HG03469 (cell line): ENCODE measurements around the gene ASZ1.

Experiments used
- ATAC-seq: cut with Tn5 transposase; IDR thresholded peaks from one replicate; pipeline ENCODE4 v1.9.1; 2021; ENCODE audit warnings: mild to moderate bottlenecking, moderate library complexity, moderate number of reproducible peaks; ENCODE audit not compliant: unreplicated experiment

The ASZ1 gene

DNA sequence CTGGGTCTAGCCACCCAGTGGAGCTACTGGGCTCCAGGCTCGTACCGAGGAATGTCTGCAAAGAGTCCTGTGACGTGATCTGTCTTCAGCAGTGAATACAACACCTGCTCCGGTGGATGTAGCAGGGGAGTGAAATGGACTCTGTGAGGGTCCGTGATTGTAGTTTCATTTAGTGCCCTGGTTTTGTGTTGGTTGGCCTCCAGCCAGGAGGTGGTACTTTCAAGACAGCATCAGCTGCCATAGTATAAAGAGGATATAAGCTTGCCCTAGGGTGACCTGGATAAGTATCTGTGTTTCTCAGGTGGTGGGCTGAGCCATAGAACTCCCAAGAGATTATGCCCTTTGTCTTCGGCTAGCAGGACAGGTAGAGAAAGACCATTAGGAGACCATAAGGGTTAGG, 79.8 kb downstream of the ASZ1 start:
- no peak for ATAC-seq

- ATAC-seq, result no peak
Observed at GRCh38 chr7:117346161-117346560, 81.1 kb downstream of the ASZ1 start.

DNA sequence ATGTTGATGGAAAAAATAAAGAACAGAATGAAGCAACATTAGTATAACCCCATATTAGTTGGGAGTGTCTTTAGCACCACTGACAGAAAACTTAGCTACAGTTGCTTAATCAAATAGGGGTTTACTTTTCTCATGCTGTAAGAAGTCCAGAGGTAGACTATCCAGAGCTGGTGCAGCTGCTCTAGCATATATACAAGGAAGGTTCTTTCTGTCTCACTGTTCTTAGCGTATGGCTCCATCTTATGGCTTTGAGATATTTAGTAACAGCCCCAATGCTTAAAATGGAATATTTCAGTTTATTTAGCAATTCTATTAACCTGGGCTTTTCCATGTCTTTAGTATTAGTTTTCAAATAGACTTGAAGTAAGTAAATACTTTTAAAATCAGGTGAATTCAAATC, 89.3 kb downstream of the ASZ1 start:
- no peak for ATAC-seq

DNA sequence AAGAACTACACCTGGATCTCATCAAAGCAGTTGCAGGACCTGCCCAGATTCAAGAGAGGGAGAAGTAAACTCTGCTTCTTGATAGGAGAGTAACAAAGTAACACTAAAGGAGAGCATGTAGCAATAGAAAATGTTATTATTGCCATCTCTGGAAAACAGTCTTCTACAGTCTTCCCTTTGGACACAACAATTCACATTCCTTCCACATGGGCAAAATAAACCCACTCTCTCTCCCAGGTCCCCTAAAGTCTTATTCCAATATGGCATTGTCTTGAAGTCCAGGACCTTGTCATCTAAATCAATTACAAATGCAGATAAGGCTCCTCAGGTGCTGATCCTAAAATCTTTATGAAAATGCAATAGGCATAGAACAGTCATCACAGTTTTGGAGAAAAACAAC, 94.1 kb downstream of the ASZ1 start:
- no peak for ATAC-seq

DNA sequence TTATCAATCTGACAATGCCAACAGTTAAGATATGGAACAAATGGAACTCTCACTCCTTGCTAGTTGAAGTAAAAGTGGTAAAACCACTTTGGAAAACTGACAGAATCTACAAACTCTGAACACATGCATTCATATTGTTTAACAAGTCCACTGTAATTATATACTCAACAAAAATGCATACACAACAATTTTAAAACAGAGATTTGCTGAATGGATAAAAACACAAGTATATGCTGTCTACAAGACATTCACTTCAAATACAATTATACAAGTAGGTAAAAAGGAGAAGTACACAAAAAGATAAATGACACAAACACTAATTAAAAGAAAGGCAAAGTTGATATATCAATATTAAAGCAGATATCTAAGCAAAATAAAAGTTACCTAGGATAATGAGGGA, 95.3 kb downstream of the ASZ1 start:
- no peak for ATAC-seq

DNA sequence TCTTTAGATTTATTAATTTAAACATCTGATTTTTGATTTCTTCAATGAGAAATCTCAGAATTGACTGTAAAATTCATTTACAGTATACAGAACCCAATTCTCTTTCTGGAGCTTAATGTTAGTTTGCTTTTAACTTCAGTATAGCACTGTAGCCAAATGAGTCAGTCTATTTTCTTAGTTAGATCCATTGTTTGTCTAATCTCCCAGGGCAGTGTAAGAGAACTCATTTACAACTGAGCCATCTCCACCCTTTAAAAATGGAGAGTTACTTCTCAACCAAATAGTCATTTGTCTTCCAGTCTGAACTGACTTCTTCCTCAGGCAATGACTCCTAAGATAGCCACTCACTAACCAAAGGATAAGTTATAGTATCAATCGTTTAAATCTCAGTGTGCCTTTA, 101.5 kb downstream of the ASZ1 start:
- no peak for ATAC-seq

GRCh38 chr7:117324960-117325359, 102.3 kb downstream of the ASZ1 start:
- ATAC-seq, result no peak

DNA sequence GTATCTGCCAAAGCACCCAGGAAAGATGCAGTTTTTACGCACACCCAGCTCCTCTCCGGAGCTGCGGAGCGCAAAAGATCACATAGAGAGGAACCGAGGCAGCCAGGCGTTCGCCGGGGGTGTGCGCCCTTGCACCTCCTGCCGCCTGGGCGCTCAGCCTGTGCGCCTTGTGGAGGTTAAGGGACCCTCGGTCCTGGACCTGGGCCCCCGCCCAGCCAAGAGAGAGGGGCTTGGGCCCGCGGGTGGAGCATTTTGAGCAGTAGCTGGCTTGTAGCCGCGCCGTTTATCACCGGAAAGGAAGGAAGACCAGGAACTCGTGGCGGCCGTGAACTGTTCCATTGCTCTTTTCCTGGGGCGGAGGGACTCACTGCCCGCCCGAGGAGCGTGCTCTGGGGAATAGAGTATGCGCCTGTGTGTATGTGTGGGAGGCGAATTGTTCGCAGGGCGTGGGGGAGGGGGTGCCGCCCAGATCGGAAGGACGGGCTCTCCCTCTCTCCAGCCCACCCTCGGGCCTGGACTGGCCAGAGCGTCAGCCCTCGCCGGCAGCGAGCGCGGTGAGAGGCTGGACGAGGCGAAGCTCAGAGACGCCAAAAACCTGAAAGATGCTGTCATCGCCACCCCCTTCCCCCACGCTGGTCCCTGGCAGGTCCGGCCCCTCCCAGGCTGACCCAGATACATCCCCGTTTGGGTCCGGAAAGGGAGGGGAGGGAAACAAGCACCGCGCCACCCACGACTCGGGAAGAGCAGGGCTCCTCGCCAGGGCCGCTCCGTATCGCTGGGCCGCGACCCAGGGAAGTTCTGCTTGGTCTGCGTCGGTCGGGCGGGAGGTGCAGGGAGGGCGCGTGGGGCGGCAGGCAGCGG, 103.2 kb downstream of the ASZ1 start:
- ATAC-seq, result no peak

- no peak for ATAC-seq
Observed at GRCh38 chr7:117323305-117323850, 103.9 kb downstream of the ASZ1 start.

- no peak for ATAC-seq
Observed at GRCh38 chr7:117322741-117323304, 104.5 kb downstream of the ASZ1 start, which contains the start of gene WNT2. Gene WNT2, minus strand, starts transcription at chr7:117323058. Its CDS starts 69 bp downstream, at chr7:117322989.

GRCh38 chr7:117320523-117320922, 106.8 kb downstream of the ASZ1 start:
- ATAC-seq, result no peak

DNA sequence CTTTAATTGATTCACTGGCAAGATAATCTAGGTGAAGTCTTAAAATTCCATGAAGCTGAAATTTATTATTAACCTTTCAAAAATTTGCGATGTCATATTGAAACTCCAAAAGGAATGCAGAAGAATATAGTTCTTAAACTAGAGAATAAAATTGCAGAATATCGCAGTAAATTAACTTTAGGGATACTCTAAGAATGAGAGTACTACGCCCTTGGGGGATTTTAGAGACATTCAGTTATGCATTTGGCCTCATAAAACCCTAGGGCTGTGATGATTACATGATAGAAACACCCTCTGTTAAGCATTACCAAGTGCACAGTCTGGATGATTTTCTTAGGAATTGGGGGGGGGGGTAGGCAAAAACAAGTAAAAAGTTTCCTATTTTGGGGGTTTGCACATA, 108.1 kb downstream of the ASZ1 start:
- ATAC-seq, result no peak

- no peak for ATAC-seq
Observed at GRCh38 chr7:117313582-117313981, 113.7 kb downstream of the ASZ1 start.
